NCI-H187 treated with DMSO at 0.1 percent for 48 hours (cell line): ENCODE data around the gene COMT.

Experiments used
- DNase-seq: peaks from one replicate; lab custom pipeline; 2025; lab: John Stamatoyannopoulos, UW

The COMT gene

GRCh38 chr22:20011993-20012740, 70.6 kb downstream of the COMT start:
- DNase-seq: no peak

DNA sequence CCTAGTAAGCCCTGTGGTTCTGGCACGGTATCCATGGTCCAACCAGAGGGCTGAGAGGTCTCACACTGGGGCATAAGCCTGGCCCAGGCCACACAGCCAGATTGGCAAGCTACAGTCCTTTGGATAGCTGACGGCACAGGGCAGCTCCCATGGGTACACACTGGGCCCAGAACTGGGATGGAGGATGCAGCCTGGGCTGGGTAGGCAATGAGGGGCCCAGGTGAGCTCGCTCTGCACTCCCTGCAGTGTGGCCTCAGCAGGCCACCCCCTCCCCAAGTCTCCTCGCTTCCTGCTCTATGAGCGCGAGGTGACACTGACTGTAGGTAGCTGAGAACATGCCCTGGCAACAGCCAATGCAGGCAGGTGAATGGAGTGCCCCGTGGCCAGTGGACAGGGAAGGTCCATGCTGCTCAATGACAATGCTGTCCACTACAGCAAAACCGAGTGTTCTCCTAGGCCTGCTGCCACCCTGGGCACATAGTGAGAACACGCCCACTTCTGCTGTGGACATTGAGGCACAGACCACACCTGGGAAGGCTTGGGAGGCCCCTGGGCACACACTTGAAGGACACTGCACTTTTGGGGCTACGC, 71.3 kb downstream of the COMT start:
- DNase-seq: no peak

DNA sequence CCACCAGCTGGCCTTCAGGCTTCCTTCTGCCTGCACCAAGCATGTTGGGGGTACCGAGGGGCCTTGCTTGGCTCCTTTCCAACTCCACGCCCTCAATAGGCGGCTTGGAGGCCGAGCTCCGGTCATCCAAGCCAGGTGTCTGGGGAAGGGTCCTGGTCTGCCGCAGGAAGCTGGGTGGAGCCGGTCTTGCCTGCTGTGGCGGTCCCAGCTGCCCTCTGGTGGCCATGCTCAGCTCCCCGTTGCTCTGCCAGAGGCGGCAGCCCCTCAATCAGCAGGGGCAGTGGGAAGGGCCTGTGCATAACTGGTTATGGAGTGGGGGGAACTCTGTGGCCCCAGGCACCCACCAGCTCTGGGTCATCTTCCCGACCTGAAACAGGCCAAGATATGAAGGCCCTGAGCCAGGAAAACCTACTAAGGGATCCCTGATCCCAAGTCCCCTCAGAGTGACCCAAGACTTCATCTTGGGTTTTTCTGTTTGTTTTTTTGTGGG, 71.9 kb downstream of the COMT start:
- DNase-seq: no peak

DNA sequence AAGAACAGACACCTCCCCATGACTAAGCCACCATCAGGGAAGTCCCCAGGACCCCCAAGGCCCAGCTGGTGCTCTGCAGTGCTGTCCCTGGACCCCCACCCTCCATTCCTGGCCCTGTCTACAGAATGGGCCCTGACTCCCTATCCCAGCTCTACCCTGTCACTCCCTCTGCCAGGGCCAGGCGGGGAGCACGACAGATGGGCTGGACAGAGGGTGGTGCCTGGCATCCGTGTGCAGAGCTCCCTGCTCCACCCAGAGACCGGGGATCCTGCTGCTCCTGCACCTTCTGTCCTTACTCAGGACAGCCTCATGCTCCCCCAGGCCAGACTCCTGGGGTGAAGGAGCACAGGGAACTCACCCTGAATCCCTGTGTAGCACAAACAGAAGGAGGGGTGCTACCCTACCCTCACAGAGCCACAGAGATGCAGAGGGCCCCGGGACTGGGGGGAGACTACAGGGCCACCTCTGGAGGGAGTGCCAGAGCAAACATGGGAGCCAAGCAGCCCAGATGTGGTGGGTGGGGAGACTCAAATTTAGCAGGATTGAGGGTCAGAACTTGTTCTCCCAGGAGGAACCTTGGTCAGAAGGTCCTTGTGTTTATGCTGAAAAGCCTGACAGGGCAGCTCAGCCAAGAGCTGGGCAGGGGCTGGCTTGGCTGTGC, 73.1 kb downstream of the COMT start:
- DNase-seq: no peak

GRCh38 chr22:20015187-20015625, 73.6 kb downstream of the COMT start:
- DNase-seq: no peak

GRCh38 chr22:20015971-20016733, 74.6 kb downstream of the COMT start:
- no peak for DNase-seq

GRCh38 chr22:20016734-20017621, 75.4 kb downstream of the COMT start, which contains the start of gene ARVCF:
Gene ARVCF (minus strand): TSS chr22:20016823. CDS start chr22:19990794, 26,029 bp downstream.
- DNase-seq: no peak

DNA sequence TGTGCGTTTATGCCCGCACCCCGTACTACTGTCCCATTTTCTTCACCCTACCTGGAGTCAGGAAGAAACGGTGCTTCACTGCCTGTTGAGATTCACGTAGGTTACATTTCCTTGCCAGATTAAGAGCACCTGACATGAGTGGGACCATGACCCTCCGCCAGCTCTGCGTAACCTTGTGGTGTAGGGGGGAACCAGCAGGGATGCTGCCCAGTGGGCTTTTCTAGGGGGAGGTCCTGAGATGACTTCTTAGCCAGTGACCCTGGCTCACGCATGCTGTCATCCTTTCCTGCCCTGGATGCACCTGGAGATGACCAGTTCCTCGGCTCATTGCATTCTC, 76.0 kb downstream of the COMT start:
- no peak for DNase-seq

GRCh38 chr22:20018001-20018400, 76.4 kb downstream of the COMT start:
- DNase-seq: no peak
